DND-41 (cell line): ENCODE measurements around the gene BBS12.

Experiments used
- EZH2 ChIP-seq: IDR thresholded peaks from 3 replicates; pipeline ENCODE4 v1.6.1; 2012; ENCODE audit warnings: borderline replicate concordance, low read depth, mild to moderate bottlenecking, moderate library complexity, low read length, inconsistent platforms; ENCODE audit not compliant: severe bottlenecking
- TF ChIP-seq, protein P1 (sequence below): IDR thresholded peaks from 2 replicates; pipeline ENCODE4 v1.5.1; 2012; ENCODE audit warnings: borderline replicate concordance, low read length, moderate library complexity, mild to moderate bottlenecking; ENCODE audit not compliant: poor library complexity, severe bottlenecking; ENCODE audit errors: extremely low read depth

DNA sequence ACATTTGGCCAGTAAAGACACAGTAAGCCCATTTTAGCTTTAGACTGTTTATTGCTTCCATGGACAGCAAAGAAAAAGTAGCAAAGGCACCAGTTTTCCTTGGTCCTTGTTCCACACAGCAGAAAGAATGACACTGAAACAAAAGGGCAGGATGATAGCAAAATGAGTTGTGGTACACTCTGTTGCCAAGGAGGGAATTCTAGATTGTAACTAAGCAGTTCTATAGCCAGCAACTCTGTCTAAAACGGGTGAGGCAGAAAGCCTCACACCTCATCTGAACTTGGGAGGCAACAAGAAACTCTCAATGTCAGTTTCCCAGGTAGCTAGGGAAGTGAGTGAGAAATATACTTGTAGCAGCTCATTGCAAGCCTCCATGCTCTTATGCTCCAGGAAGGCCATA lies 39.2 kb downstream of the BBS12 start:
- TF ChIP-seq EZH2, result no peak
- TF ChIP-seq, protein P1, sequence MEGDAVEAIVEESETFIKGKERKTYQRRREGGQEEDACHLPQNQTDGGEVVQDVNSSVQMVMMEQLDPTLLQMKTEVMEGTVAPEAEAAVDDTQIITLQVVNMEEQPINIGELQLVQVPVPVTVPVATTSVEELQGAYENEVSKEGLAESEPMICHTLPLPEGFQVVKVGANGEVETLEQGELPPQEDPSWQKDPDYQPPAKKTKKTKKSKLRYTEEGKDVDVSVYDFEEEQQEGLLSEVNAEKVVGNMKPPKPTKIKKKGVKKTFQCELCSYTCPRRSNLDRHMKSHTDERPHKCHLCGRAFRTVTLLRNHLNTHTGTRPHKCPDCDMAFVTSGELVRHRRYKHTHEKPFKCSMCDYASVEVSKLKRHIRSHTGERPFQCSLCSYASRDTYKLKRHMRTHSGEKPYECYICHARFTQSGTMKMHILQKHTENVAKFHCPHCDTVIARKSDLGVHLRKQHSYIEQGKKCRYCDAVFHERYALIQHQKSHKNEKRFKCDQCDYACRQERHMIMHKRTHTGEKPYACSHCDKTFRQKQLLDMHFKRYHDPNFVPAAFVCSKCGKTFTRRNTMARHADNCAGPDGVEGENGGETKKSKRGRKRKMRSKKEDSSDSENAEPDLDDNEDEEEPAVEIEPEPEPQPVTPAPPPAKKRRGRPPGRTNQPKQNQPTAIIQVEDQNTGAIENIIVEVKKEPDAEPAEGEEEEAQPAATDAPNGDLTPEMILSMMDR, result no peak
